K562 (cell line): ENCODE results near the gene BEST4. TPM values are rescaled to one million over a fixed set of nuclear protein-coding genes. Genes with fewer than 3 reads are reported as not detected.

Source experiments
- ATAC-seq: fragments of 200-7000 bp; cut with Tn5 transposase; 3 replicates; pipeline ENCODE4 v1.9.1; 2020; ENCODE audit warnings: moderate library complexity
- BruUV-seq: library from RNA; stranded (reverse); fragments of 400-500 nt; replicated peaks from 2 replicates; lab custom pipeline; 2021; lab: Mats Ljungman, UMichigan
- CTCF ChIA-PET: fragments of 300-600 bp; formaldehyde crosslinking; extraction: SDS; loops from one replicate; lab custom pipeline; 2021; ENCODE audit warnings: low intra/inter-chr PET ratio; lab: Yijun Ruan, JAX
- POLR2A ChIA-PET: fragments of 300-600, 350-650 bp; sonication (Branson Sonifier 250); formaldehyde crosslinking; extraction: SDS; loops from one replicate; lab custom pipeline; 2021; ENCODE audit warnings: antibody characterized with exemption, inconsistent platforms; lab: Yijun Ruan, JAX
- DNase-seq, 4 experiments: peaks; one replicate each; pipeline versions ENCODE4 v3.0.0 to v3.0.0-alpha.2; 2011 to 2018; ENCODE audit warnings: low spot score in 3 of 4, mixed read lengths in 3 of 4; ENCODE audit errors: extremely low read depth in 1 of 4
- FAIRE-seq: peaks from 2 replicates; lab custom pipeline; 2011; peaks lifted over from hg19 to GRCh38; lab: Jason Lieb, UNC
- H2AFZ ChIP-seq: 2 replicates; pipeline ENCODE4 v1.6.0; 2011; ENCODE audit warnings: low read depth, low read length, control low read depth, inconsistent platforms
- H3K27ac ChIP-seq: fragments of 200-600 bp; 3 replicates; pipeline ENCODE4 v1.8.0; 2011; ENCODE audit warnings: low read depth, mild to moderate bottlenecking, control low read depth, inconsistent platforms, low read length, moderate library complexity, mixed read lengths; ENCODE audit errors: extremely low read depth
- H3K27me3 ChIP-seq, 2 experiments: fragments of 300-600 bp in 1 of 2; 2 replicates in 1 of 2; 3 replicates in 1 of 2; pipeline versions ENCODE4 v1.6.0 to v1.8.0; 2011; ENCODE audit warnings: inconsistent platforms in 2 of 2, low read length in 2 of 2, mild to moderate bottlenecking in 1 of 2, mixed read lengths in 1 of 2, moderate library complexity in 1 of 2; ENCODE audit not compliant: control insufficient read depth in 2 of 2, insufficient read depth in 2 of 2
- H3K36me3 ChIP-seq: fragments of 300-600 bp; 3 replicates; pipeline ENCODE4 v1.8.0; 2011; ENCODE audit warnings: mild to moderate bottlenecking, low read length, inconsistent platforms; ENCODE audit not compliant: control insufficient read depth, insufficient read depth
- H3K4me1 ChIP-seq, 2 experiments: fragments of 200-600 bp in 1 of 2; replicated peaks in 1 of 2; 2 replicates in 1 of 2; 3 replicates in 1 of 2; pipeline versions ENCODE4 v1.5.1 to v1.8.0; 2011; ENCODE audit warnings: inconsistent platforms in 2 of 2, low read length in 2 of 2, mild to moderate bottlenecking in 1 of 2, mixed read lengths in 1 of 2, moderate library complexity in 1 of 2; ENCODE audit not compliant: control insufficient read depth in 2 of 2, insufficient read depth in 2 of 2
- H3K4me2 ChIP-seq: 2 replicates; pipeline ENCODE4 v1.6.1; 2011; ENCODE audit warnings: low read length, control low read depth, inconsistent platforms, mixed read lengths; ENCODE audit not compliant: insufficient read depth
- H3K4me3 ChIP-seq: fragments of 200-600 bp; sonication (generic), shearing (Covaris generic); 2 replicates; pipeline ENCODE4 v1.5.1; 2016; ENCODE audit warnings: control low read depth, inconsistent platforms
- H3K79me2 ChIP-seq: fragments of 200-600 bp; 3 replicates; pipeline ENCODE4 v1.8.0; 2011; ENCODE audit warnings: low read length, inconsistent platforms; ENCODE audit not compliant: control insufficient read depth, insufficient read depth
- H3K9ac ChIP-seq, 2 experiments: 2 replicates each; pipeline versions ENCODE4 v1.6.0 to v1.6.1; 2011; ENCODE audit warnings: low read depth in 2 of 2, low read length in 2 of 2, control low read depth in 1 of 2, inconsistent platforms in 1 of 2, mild to moderate bottlenecking in 1 of 2, mixed read lengths in 1 of 2; ENCODE audit not compliant: insufficient read depth in 1 of 2
- H3K9me1 ChIP-seq: one replicate; pipeline ENCODE4 v1.6.0; 2011; ENCODE audit warnings: inconsistent platforms, mild to moderate bottlenecking, low read length, moderate library complexity; ENCODE audit not compliant: control insufficient read depth, insufficient read depth
- H3K9me3 ChIP-seq: replicated peaks from 2 replicates; pipeline ENCODE4 v1.5.1; 2011; ENCODE audit warnings: low read depth, low read length, inconsistent platforms; ENCODE audit not compliant: control insufficient read depth, insufficient read depth
- H4K20me1 ChIP-seq: replicated peaks from 2 replicates; pipeline ENCODE4 v1.6.1; 2011; ENCODE audit warnings: low read length, inconsistent platforms, mixed read lengths; ENCODE audit not compliant: control insufficient read depth, insufficient read depth
- CC2D1A ChIP-seq: fragments of 450-650 bp; IDR thresholded peaks from 2 replicates; pipeline ENCODE4 v1.6.1; 2017; ENCODE audit warnings: mild to moderate bottlenecking
- DPF2 ChIP-seq: fragments of 450-650 bp; IDR thresholded peaks from 2 replicates; pipeline ENCODE4 v1.6.1; 2016
- ILK ChIP-seq: fragments of 450-650 bp; IDR thresholded peaks from 2 replicates; pipeline ENCODE4 v1.6.1; 2016; ENCODE audit warnings: missing genetic modification characterization, low read depth, mild to moderate bottlenecking, missing compliant biosample characterization, moderate library complexity, borderline replicate concordance
- RBM22 ChIP-seq: fragments of 200-400 bp; formaldehyde crosslinking; IDR thresholded peaks from 2 replicates; pipeline ENCODE4 v1.6.1; 2018; ENCODE audit warnings: low read length, low read depth; ENCODE audit not compliant: poor library complexity, severe bottlenecking
- SMC3 ChIP-seq: conservative IDR thresholded peaks from 2 replicates; pipeline ENCODE4 v1.6.1; 2011; ENCODE audit warnings: low read depth, low read length, improper control_type of control experiment; ENCODE audit not compliant: insufficient read depth
- TBL1XR1 ChIP-seq, 2 experiments: IDR thresholded peaks; 2 replicates each; pipeline ENCODE4 v1.6.1; 2012; ENCODE audit warnings: improper control_type of control experiment in 2 of 2, low read length in 2 of 2, mild to moderate bottlenecking in 1 of 2
- ZNF785 ChIP-seq: fragments of 250-450 bp; sonication (Bioruptor Pico); IDR thresholded peaks from 2 replicates; pipeline ENCODE4 v1.4.0; 2020; ENCODE audit warnings: mild to moderate bottlenecking
- WGBS: fragments of 100-300 bp; shearing (Covaris generic); methylation state at CpG from one replicate; pipeline ENCODE4 v1.1.6; 2016; ENCODE audit warnings: low coverage, mixed read lengths; ENCODE audit not compliant: insufficient coverage; ENCODE audit errors: missing lambda C conversion rate; 5-methylcytosine and 5-hydroxymethylcytosine counted together
- in situ Hi-C: fragments of 300-500 bp; cut with MboI; formaldehyde crosslinking; loops from 4 replicates; pipeline ENCODE4 v1.15.0; 2018; ENCODE audit warnings: inconsistent platforms, mixed read lengths
- intact Hi-C: fragments of 100-400 bp; cut with micrococcal nuclease; formaldehyde crosslinking; loops from 2 replicates; pipeline ENCODE4 v1.14.2; 2022
- polyA plus RNA-seq, 8 experiments: library from polyadenylated mRNA; depleted of rRNA in 4 of 8; stranded (reverse) in 5 of 8; unstranded in 3 of 8; fragments of >200 nt; fragmentation: Nextera tagmentation in 2 of 8; fragmentation: Illumina TruSeq in 1 of 8; extraction: Ambion mirVana in 2 of 8; extraction: Trizol in 1 of 8; gene quantifications; 2 replicates each; pipeline versions ENCODE4 v1.2.1 to v1.2.3, GENCODE V29; 2011 to 2014; ENCODE audit warnings: inconsistent platforms in 1 of 8, missing spikeins in 1 of 8
- total RNA-seq, 7 experiments: library from RNA; depleted of rRNA in 6 of 7; stranded (reverse); fragments of >200 nt in 6 of 7; fragmentation: Illumina TruSeq in 2 of 7; extraction: Trizol in 2 of 7; gene quantifications; 2 replicates each; pipeline versions ENCODE4 v1.2.1 to v1.2.3, GENCODE V29; 2011 to 2021; ENCODE audit warnings: low replicate concordance in 1 of 7
- TF ChIP-seq, protein P1 (sequence below), 2 experiments: IDR thresholded peaks; 2 replicates each; pipeline ENCODE4 v1.6.1; 2011; ENCODE audit warnings: borderline replicate concordance in 1 of 2, control low read depth in 1 of 2, low read depth in 1 of 2, low read length in 1 of 2, mild to moderate bottlenecking in 1 of 2, mixed read lengths in 1 of 2, moderate library complexity in 1 of 2; ENCODE audit not compliant: insufficient read depth in 1 of 2, insufficient read length in 1 of 2, poor library complexity in 1 of 2, severe bottlenecking in 1 of 2; ENCODE audit errors: extremely low read depth in 1 of 2
- TF ChIP-seq, protein P2 (sequence below): fragments of 250-450 bp; sonication (Bioruptor Pico); IDR thresholded peaks from 2 replicates; pipeline ENCODE4 v1.4.0; 2020; ENCODE audit warnings: mild to moderate bottlenecking, moderate library complexity
- TF ChIP-seq, protein P3 (sequence below): fragments of 450-650 bp; IDR thresholded peaks from 2 replicates; pipeline ENCODE4 v1.6.1; 2016; ENCODE audit warnings: low read depth, mild to moderate bottlenecking, moderate library complexity
- TF ChIP-seq, protein P4 (sequence below), 2 experiments: fragments of 250-450 bp in 1 of 2; fragments of 450-650 bp in 1 of 2; sonication (Bioruptor Pico) in 1 of 2; IDR thresholded peaks; 2 replicates each; pipeline versions ENCODE4 v1.6.1 to v1.8.0; 2016 to 2021; ENCODE audit warnings: mild to moderate bottlenecking in 2 of 2, moderate library complexity in 2 of 2, missing compliant biosample characterization in 1 of 2, missing genetic modification characterization in 1 of 2
- TF ChIP-seq, protein P5 (sequence below), 2 experiments: fragments of 200-800 bp in 1 of 2; sonication (Bioruptor generic) in 1 of 2; sonication (generic) in 1 of 2; formaldehyde crosslinking in 1 of 2; IDR thresholded peaks in 1 of 2; conservative IDR thresholded peaks in 1 of 2; 2 replicates each; pipeline versions ENCODE4 v1.5.0 to v1.6.1; 2016 to 2020; ENCODE audit warnings: missing compliant biosample characterization in 1 of 2, missing genetic modification characterization in 1 of 2, missing genetic modification reagents in 1 of 2

Gene BEST4
- total and polyA plus RNA-seq, 9 of the 15 experiments (the other 6 are each of a cell fraction or from before 2014, with no cell fraction given), result 0.07 to 0.11 TPM; not detected in 7

DNA sequence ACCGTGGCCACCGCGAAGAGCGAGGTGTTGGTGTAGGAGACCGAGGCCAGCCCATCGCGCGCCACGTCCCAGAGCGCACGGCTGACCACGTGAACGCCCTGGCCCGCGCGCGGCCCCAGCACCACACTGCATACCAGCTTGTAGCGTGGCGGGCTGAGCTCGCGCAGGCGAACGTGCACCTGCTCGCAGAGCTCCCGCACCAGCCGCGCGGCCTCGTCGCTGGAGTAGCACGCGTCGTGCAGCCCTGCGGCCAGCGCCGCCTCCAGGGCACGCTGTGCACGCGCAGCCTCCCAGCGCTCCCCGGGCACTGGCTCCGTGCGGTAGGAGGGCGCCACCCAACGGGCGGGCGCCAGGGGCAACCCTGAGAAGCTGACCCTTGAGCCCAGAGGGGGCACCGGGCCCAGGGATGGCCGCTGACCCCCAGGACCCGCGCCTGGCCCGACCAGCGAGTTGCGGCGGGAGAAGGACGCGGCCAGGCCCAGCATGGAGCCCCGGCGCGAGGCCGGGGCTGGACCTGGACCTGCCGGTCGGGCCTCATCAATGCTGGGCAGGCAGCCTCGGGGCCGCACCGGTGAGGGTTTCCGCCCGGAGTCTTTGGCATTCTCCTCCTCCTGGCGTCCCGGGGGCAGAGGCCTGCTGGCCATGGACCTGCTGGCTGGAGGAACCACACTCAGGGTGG lies 18.2 kb upstream of the BEST4 start:
- 98% methylated on average over 41 of the region's 70 CpGs for WGBS
- H3K9me1 ChIP-seq, result peaks cover 5% of the 10 kb centered on the region
- no peak overlapping the region; the same call in 1 of the 2 replicates for H2AFZ ChIP-seq
- DNase-seq (no peak), ATAC-seq (no peak), FAIRE-seq (no peak)
- H3K4me1 ChIP-seq, result peaks cover 61 to 78% of the 10 kb centered on the region in 2 experiments
- H3K4me2 ChIP-seq, result peak overlapping the region; percentile 80
- no TSS peak for BruUV-seq
- H3K9me3 ChIP-seq, result no peaks in the 10 kb centered on the region
- H3K9ac ChIP-seq, result peak overlapping the region; percentile 86 to 92
- no peaks in the 10 kb centered on the region; a peak in 1 of 5 replicates for H3K27me3 ChIP-seq
- H3K4me3 ChIP-seq, result no peak overlapping the region
- CTCF ChIA-PET, result no interaction called here
- H3K79me2 ChIP-seq, result peaks cover 27% of the 10 kb centered on the region
- H4K20me1 ChIP-seq, result no peaks in the 10 kb centered on the region
- H3K27ac ChIP-seq, result peak overlapping the region; percentile 100
- in situ Hi-C loops (loop anchor here (10.0 kb wide), 1 partner anchor 689 kb away; the partner anchor contains the start of gene TESK2), intact Hi-C loops (loop anchor here (10.0 kb wide), 1 partner anchor 171 kb away; no protein-coding TSS in a partner anchor)
- peaks cover 52% of the 10 kb centered on the region for H3K36me3 ChIP-seq
- POLR2A ChIA-PET, result interaction anchor here (0.6 to 16.9 kb wide), 7 partner anchors 13 to 243 kb away, joined by 3 to 594 read pairs (median 5); no protein-coding TSS in a partner anchor
- TF ChIP-seq RBM22 (peak; percentile 30), CC2D1A (no peak), DPF2 (no peak), ZNF785 (CRISPR knock-in tag) (no peak), TBL1XR1 (IDR thresholded peaks at IDR 0.05; ENCODE audit: low read length in 2 of 2) (no peak), ILK (tag) (no peak), SMC3 (no peak)
- TF ChIP-seq, protein P1, sequence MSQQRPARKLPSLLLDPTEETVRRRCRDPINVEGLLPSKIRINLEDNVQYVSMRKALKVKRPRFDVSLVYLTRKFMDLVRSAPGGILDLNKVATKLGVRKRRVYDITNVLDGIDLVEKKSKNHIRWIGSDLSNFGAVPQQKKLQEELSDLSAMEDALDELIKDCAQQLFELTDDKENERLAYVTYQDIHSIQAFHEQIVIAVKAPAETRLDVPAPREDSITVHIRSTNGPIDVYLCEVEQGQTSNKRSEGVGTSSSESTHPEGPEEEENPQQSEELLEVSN (IDR thresholded peaks at IDR 0.05; ENCODE audit: borderline replicate concordance in 1 of 2, extremely low read depth in 1 of 2, insufficient read depth in 1 of 2, insufficient read length in 1 of 2, low read depth in 1 of 2, low read length in 1 of 2, poor library complexity in 1 of 2, severe bottlenecking in 1 of 2), result peak in 1 of 2 experiments; percentile 18
- TF ChIP-seq, protein P2, sequence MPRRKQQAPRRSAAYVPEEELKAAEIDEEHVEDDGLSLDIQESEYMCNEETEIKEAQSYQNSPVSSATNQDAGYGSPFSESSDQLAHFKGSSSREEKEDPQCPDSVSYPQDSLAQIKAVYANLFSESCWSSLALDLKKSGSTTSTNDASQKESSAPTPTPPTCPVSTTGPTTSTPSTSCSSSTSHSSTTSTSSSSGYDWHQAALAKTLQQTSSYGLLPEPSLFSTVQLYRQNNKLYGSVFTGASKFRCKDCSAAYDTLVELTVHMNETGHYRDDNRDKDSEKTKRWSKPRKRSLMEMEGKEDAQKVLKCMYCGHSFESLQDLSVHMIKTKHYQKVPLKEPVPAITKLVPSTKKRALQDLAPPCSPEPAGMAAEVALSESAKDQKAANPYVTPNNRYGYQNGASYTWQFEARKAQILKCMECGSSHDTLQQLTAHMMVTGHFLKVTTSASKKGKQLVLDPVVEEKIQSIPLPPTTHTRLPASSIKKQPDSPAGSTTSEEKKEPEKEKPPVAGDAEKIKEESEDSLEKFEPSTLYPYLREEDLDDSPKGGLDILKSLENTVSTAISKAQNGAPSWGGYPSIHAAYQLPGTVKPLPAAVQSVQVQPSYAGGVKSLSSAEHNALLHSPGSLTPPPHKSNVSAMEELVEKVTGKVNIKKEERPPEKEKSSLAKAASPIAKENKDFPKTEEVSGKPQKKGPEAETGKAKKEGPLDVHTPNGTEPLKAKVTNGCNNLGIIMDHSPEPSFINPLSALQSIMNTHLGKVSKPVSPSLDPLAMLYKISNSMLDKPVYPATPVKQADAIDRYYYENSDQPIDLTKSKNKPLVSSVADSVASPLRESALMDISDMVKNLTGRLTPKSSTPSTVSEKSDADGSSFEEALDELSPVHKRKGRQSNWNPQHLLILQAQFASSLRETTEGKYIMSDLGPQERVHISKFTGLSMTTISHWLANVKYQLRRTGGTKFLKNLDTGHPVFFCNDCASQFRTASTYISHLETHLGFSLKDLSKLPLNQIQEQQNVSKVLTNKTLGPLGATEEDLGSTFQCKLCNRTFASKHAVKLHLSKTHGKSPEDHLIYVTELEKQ (CRISPR knock-in tag), result no peak
- TF ChIP-seq, protein P3, sequence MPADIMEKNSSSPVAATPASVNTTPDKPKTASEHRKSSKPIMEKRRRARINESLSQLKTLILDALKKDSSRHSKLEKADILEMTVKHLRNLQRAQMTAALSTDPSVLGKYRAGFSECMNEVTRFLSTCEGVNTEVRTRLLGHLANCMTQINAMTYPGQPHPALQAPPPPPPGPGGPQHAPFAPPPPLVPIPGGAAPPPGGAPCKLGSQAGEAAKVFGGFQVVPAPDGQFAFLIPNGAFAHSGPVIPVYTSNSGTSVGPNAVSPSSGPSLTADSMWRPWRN, result no peak
- TF ChIP-seq, protein P4, sequence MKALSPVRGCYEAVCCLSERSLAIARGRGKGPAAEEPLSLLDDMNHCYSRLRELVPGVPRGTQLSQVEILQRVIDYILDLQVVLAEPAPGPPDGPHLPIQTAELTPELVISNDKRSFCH (CRISPR knock-in tag; IDR thresholded peaks at IDR 0.05), result no peak
- TF ChIP-seq, protein P4 (tag; IDR thresholded peaks at IDR 0.05), result no peak
- TF ChIP-seq, protein P5, sequence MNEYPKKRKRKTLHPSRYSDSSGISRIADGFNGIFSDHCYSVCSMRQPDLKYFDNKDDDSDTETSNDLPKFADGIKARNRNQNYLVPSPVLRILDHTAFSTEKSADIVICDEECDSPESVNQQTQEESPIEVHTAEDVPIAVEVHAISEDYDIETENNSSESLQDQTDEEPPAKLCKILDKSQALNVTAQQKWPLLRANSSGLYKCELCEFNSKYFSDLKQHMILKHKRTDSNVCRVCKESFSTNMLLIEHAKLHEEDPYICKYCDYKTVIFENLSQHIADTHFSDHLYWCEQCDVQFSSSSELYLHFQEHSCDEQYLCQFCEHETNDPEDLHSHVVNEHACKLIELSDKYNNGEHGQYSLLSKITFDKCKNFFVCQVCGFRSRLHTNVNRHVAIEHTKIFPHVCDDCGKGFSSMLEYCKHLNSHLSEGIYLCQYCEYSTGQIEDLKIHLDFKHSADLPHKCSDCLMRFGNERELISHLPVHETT (CRISPR knock-in tag; conservative IDR thresholded peaks at IDR 0.05 in 1 of 2, IDR thresholded peaks at IDR 0.05 in 1 of 2), result no peak
